CD8-positive, alpha-beta memory T cell (primary cell): ENCODE measurements around the gene CHST1. TPM values are rescaled to one million over a fixed set of nuclear protein-coding genes. Genes with fewer than 3 reads are reported as not detected.

Source experiments
- CTCF ChIA-PET: fragments of 350-600 bp; sonication (Branson Sonifier 250); formaldehyde crosslinking; loops from one replicate; lab custom pipeline; 2021; ENCODE audit warnings: antibody characterized with exemption; lab: Charles Lee
- POLR2A ChIA-PET: fragments of 350-600 bp; sonication (Branson Sonifier 250); formaldehyde crosslinking; loops from one replicate; lab custom pipeline; 2021; ENCODE audit warnings: antibody characterized with exemption; lab: Charles Lee
- DNase-seq, 5 donors: peaks; one replicate each; pipeline versions ENCODE4 v3.0.0 to v3.0.0-alpha.2; 2020 to 2022; ENCODE audit warnings: mixed read lengths in 1 of 5
- H3K27ac ChIP-seq: one replicate; pipeline ENCODE4 v1.7.0; 2013; ENCODE audit warnings: low read depth, mild to moderate bottlenecking, low read length, moderate library complexity
- H3K27me3 ChIP-seq: 2 replicates; pipeline ENCODE4 v1.7.0; 2013; ENCODE audit warnings: low read length, mild to moderate bottlenecking; ENCODE audit not compliant: insufficient read depth, poor library complexity, severe bottlenecking
- H3K36me3 ChIP-seq: 2 replicates; pipeline ENCODE4 v1.7.0; 2013; ENCODE audit warnings: mild to moderate bottlenecking, low read length, moderate library complexity; ENCODE audit not compliant: insufficient read depth
- H3K4me1 ChIP-seq: 2 replicates; pipeline ENCODE4 v1.7.0; 2013; ENCODE audit warnings: mild to moderate bottlenecking, low read length, moderate library complexity; ENCODE audit not compliant: insufficient read depth
- H3K4me3 ChIP-seq: 2 replicates; pipeline ENCODE4 v1.7.0; 2013; ENCODE audit warnings: mild to moderate bottlenecking, low read length
- H3K9me3 ChIP-seq: 2 replicates; pipeline ENCODE4 v1.7.0; 2013; ENCODE audit warnings: mild to moderate bottlenecking, low read length
- H3K27ac Mint-ChIP-seq, 8 donors: one replicate each; pipeline ENCODE4 v1.8.0; 2020 to 2021; ENCODE audit warnings: mixed read lengths in 8 of 8, mild to moderate bottlenecking in 6 of 8, inconsistent platforms in 3 of 8, moderate library complexity in 3 of 8
- H3K27me3 Mint-ChIP-seq, 2 donors: one replicate each; pipeline ENCODE4 v1.8.0; 2020 to 2021; ENCODE audit warnings: mixed read lengths in 2 of 2, mild to moderate bottlenecking in 1 of 2, moderate library complexity in 1 of 2
- H3K36me3 Mint-ChIP-seq, 3 donors: one replicate each; pipeline ENCODE4 v1.8.0; 2020 to 2021; ENCODE audit warnings: mixed read lengths in 3 of 3, inconsistent platforms in 1 of 3, mild to moderate bottlenecking in 1 of 3
- H3K4me1 Mint-ChIP-seq, 3 donors: one replicate each; pipeline ENCODE4 v1.8.0; 2020 to 2021; ENCODE audit warnings: mixed read lengths in 3 of 3, inconsistent platforms in 1 of 3, mild to moderate bottlenecking in 1 of 3
- H3K4me3 Mint-ChIP-seq, 7 donors: one replicate each; pipeline ENCODE4 v1.8.0; 2020 to 2021; ENCODE audit warnings: mixed read lengths in 7 of 7, mild to moderate bottlenecking in 6 of 7, moderate library complexity in 4 of 7, inconsistent platforms in 2 of 7
- H3K9me3 Mint-ChIP-seq, 5 donors: one replicate each; pipeline ENCODE4 v1.8.0; 2020 to 2022; ENCODE audit warnings: mixed read lengths in 5 of 5, mild to moderate bottlenecking in 3 of 5, moderate library complexity in 2 of 5, inconsistent platforms in 1 of 5
- polyA plus RNA-seq: library from polyadenylated mRNA; unstranded; fragments of 300-500 nt; fragmentation: Illumina TruSeq; gene quantifications from one replicate; pipeline ENCODE4 v1.2.3, GENCODE V29; 2021
- total RNA-seq, 2 experiments: library from RNA; stranded (reverse); gene quantifications; one replicate each; pipeline ENCODE4 v1.2.3, GENCODE V29; 2021

The CHST1 gene
- total and polyA plus RNA-seq, 3 experiments from 2014 or later = 0.80 to 0.94 TPM; not detected in 1

GRCh38 chr11:45641961-45642360 is 23.5 kb downstream of the CHST1 start:
- ChIA-PET POLR2A (no interaction called here), CTCF (no interaction called here)
- peak in 1 of 5 donors; percentile 8 for DNase-seq
- Mint-ChIP-seq H3K4me1 (peaks cover 0 to 4% (median 0%) of the 10 kb centered on the region in 3 donors), H3K27me3 (peaks cover 26 to 57% of the 10 kb centered on the region in 2 donors), H3K36me3 (peaks cover 0 to 4% (median 2%) of the 10 kb centered on the region in 3 donors), H3K4me3 (no peak overlapping the region), H3K27ac (no peak overlapping the region), H3K9me3 (peaks cover 0 to 10% (median 5%) of the 10 kb centered on the region in 5 donors)
- Histone ChIP-seq H3K4me1 (no peaks in the 10 kb centered on the region), H3K27ac (no peak overlapping the region), H3K9me3 (no peaks in the 10 kb centered on the region), H3K36me3 (no peaks in the 10 kb centered on the region), H3K4me3 (no peak overlapping the region), H3K27me3 (no peaks in the 10 kb centered on the region)

DNA sequence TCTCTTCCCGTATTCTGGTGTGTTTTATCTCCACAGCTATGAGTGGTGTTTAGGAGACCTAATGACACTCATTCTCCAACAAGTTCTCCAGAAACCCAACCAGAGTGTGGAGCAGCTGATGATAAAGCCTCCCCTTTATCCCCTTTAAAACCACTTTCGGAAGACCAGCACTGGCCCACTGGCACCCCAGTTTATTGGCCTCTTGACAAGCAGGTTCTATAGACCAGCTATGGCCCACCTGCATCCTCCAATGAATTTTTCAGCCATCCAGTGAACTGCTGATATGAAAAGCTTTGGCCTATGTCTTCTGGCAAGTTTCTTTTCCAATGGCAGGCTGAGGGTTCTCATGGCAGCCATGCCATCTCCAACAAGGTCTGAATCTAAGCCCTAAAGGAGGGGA is 27.4 kb downstream of the CHST1 start:
- no peak overlapping the region for H3K27ac Mint-ChIP-seq
- Histone ChIP-seq H3K9me3 (no peaks in the 10 kb centered on the region), H3K27ac (no peak overlapping the region), H3K36me3 (no peaks in the 10 kb centered on the region), H3K4me3 (no peak overlapping the region), H3K27me3 (no peaks in the 10 kb centered on the region), H3K4me1 (no peaks in the 10 kb centered on the region)
- H3K27me3 Mint-ChIP-seq = peaks cover 27 to 57% of the 10 kb centered on the region in 2 donors
- ChIA-PET POLR2A (no interaction called here), CTCF (interaction anchor here (1.2 kb wide), 1 partner anchor 23 kb away, joined by 3 read pairs; no protein-coding TSS in a partner anchor)
- H3K9me3 Mint-ChIP-seq = peaks cover 0 to 10% (median 5%) of the 10 kb centered on the region in 5 donors
- DNase-seq = no peak
- peaks cover 0 to 4% (median 4%) of the 10 kb centered on the region in 3 donors for H3K36me3 Mint-ChIP-seq
- no peak overlapping the region for H3K4me3 Mint-ChIP-seq
- H3K4me1 Mint-ChIP-seq = no peaks in the 10 kb centered on the region

- Mint-ChIP-seq H3K27ac (no peak overlapping the region), H3K4me1 (no peaks in the 10 kb centered on the region), H3K4me3 (no peak overlapping the region), H3K9me3 (peaks cover 0 to 10% (median 8%) of the 10 kb centered on the region in 5 donors), H3K36me3 (peaks cover 0 to 4% (median 4%) of the 10 kb centered on the region in 3 donors), H3K27me3 (peaks cover 22 to 59% of the 10 kb centered on the region in 2 donors)
- no peaks in the 10 kb centered on the region for H3K4me1 ChIP-seq
- H3K4me3 ChIP-seq = no peak overlapping the region
- H3K27ac ChIP-seq = no peak overlapping the region
- no peaks in the 10 kb centered on the region for H3K27me3 ChIP-seq
- no peaks in the 10 kb centered on the region for H3K36me3 ChIP-seq
- no peak for DNase-seq
- POLR2A ChIA-PET = no interaction called here
- H3K9me3 ChIP-seq = no peaks in the 10 kb centered on the region
- CTCF ChIA-PET = interaction anchor here (2.1 kb wide), 1 partner anchor 19 kb away, joined by 4 read pairs; no protein-coding TSS in a partner anchor
Measured at GRCh38 chr11:45635907-45636306, 29.5 kb downstream of the CHST1 start.

DNA sequence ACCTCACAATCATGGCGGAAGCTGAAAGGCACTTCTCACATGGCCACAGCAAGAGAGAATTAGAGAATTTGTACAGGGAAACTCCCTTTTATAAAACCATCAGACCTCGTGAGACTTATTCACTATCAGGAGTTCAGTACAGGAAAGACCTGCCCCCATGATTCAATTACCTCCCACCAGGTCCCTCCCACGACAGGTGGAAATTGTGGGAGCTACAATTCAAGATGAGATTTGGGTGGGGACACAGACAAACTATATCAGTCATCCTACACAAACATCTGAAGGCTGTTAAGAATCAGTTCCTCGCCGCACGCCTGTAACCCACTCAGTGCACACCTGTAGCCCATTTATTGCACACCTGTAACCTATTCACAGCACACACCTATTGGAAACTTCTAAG is 39.8 kb downstream of the CHST1 start:
- H3K4me1 Mint-ChIP-seq = no peaks in the 10 kb centered on the region
- no peak for DNase-seq
- no peaks in the 10 kb centered on the region for H3K4me1 ChIP-seq
- H3K36me3 Mint-ChIP-seq = no peaks in the 10 kb centered on the region
- no peaks in the 10 kb centered on the region for H3K9me3 ChIP-seq
- ChIA-PET CTCF (no interaction called here), POLR2A (no interaction called here)
- H3K4me3 ChIP-seq = no peak overlapping the region
- peaks cover 0 to 4% (median 3%) of the 10 kb centered on the region in 5 donors for H3K9me3 Mint-ChIP-seq
- peaks cover 24 to 72% of the 10 kb centered on the region in 2 donors for H3K27me3 Mint-ChIP-seq
- no peak overlapping the region for H3K27ac Mint-ChIP-seq
- H3K4me3 Mint-ChIP-seq = no peak overlapping the region
- H3K36me3 ChIP-seq = no peaks in the 10 kb centered on the region
- H3K27ac ChIP-seq = no peak overlapping the region
- H3K27me3 ChIP-seq = no peaks in the 10 kb centered on the region

DNA sequence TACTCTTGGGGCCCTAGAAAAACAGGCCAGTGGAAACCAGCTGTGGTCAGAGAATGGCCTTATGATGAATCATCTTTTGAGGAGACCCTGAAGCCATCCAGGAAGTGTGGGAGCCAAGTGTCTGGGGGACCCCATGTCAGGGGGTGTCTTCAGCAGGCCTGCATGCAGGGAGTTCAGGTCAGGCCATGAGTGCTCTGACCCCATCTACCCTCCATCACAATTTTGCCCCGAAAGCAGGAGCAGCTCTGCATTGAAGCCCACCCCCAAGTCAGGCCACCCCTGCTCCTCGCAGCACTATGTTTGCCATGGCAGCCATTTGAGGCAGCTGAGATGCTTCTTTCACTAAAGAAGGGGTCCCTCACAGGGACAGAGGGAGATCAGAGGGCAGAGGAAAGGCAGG is 41.3 kb downstream of the CHST1 start:
- CTCF ChIA-PET = no interaction called here
- Mint-ChIP-seq H3K9me3 (peaks cover 3 to 7% (median 4%) of the 10 kb centered on the region in 5 donors), H3K4me3 (no peak overlapping the region), H3K27me3 (peaks cover 28 to 69% of the 10 kb centered on the region in 2 donors), H3K36me3 (no peaks in the 10 kb centered on the region), H3K27ac (no peak overlapping the region), H3K4me1 (no peaks in the 10 kb centered on the region)
- H3K4me3 ChIP-seq = no peak overlapping the region
- no peaks in the 10 kb centered on the region for H3K36me3 ChIP-seq
- no peak for DNase-seq
- POLR2A ChIA-PET = interaction anchor here (0.5 kb wide), 1 partner anchor 20 kb away, joined by 5 read pairs; no protein-coding TSS in a partner anchor
- no peaks in the 10 kb centered on the region for H3K27me3 ChIP-seq
- H3K4me1 ChIP-seq = no peaks in the 10 kb centered on the region
- H3K27ac ChIP-seq = no peak overlapping the region
- no peaks in the 10 kb centered on the region for H3K9me3 ChIP-seq

DNA sequence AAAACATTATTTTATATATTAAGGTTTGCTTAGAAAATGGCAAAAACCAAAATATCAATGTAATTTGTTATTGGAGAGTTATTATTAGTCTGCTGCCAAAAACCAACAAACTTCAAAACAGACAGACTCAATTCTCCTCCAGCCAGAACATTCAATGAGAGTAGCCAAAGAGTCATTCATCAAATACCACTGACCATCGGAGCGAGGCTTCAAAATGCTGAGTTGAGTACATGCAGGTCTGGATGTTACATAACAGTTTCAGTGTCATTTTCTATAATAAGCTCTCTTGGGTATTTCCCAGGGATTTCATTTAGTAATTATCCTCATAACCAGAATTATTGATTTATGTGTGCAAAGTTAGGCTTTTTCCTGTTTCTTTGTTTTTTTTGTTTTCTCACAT is 42.6 kb downstream of the CHST1 start:
- Histone ChIP-seq H3K9me3 (no peaks in the 10 kb centered on the region), H3K4me1 (no peaks in the 10 kb centered on the region), H3K4me3 (no peak overlapping the region), H3K27me3 (no peaks in the 10 kb centered on the region), H3K36me3 (no peaks in the 10 kb centered on the region), H3K27ac (no peak overlapping the region)
- H3K4me3 Mint-ChIP-seq = no peak overlapping the region
- ChIA-PET POLR2A (no interaction called here), CTCF (no interaction called here)
- H3K4me1 Mint-ChIP-seq = no peaks in the 10 kb centered on the region
- peaks cover 3 to 7% (median 4%) of the 10 kb centered on the region in 5 donors for H3K9me3 Mint-ChIP-seq
- DNase-seq = no peak
- no peaks in the 10 kb centered on the region for H3K36me3 Mint-ChIP-seq
- peaks cover 23 to 67% of the 10 kb centered on the region in 2 donors for H3K27me3 Mint-ChIP-seq
- no peak overlapping the region for H3K27ac Mint-ChIP-seq

GRCh38 chr11:45622283-45622682 is 43.1 kb downstream of the CHST1 start:
- no peak overlapping the region for H3K4me3 Mint-ChIP-seq
- POLR2A ChIA-PET = no interaction called here
- no peaks in the 10 kb centered on the region for H3K27me3 ChIP-seq
- H3K4me1 Mint-ChIP-seq = no peaks in the 10 kb centered on the region
- DNase-seq = no peak
- no peaks in the 10 kb centered on the region for H3K36me3 ChIP-seq
- H3K9me3 ChIP-seq = no peaks in the 10 kb centered on the region
- peaks cover 3 to 7% (median 4%) of the 10 kb centered on the region in 5 donors for H3K9me3 Mint-ChIP-seq
- no peaks in the 10 kb centered on the region for H3K36me3 Mint-ChIP-seq
- CTCF ChIA-PET = no interaction called here
- H3K4me1 ChIP-seq = no peaks in the 10 kb centered on the region
- peaks cover 25 to 67% of the 10 kb centered on the region in 2 donors for H3K27me3 Mint-ChIP-seq
- H3K4me3 ChIP-seq = no peak overlapping the region
- no peak overlapping the region for H3K27ac ChIP-seq
- H3K27ac Mint-ChIP-seq = no peak overlapping the region

DNA sequence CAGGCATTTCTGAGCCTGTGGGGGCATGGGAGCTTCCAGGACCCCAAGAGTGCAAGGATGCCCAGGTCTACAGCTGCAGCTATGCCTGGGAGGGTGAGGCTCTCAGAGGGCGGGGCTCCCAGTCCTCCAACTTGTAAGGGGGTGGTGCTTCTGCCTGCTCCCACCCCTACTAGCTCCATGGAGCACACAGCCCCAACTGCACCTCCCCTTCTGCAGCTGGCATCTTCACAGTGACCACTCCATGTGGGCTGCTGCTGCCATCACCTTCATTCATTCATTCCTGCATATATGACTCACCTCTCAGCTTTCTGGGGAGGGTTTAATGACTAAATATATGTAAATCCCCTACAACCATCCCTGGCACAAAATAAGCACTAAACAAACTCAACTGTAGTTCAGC is 43.8 kb downstream of the CHST1 start:
- POLR2A ChIA-PET = no interaction called here
- Histone ChIP-seq H3K27ac (no peak overlapping the region), H3K36me3 (no peaks in the 10 kb centered on the region), H3K9me3 (no peaks in the 10 kb centered on the region), H3K4me3 (no peak overlapping the region), H3K27me3 (no peaks in the 10 kb centered on the region), H3K4me1 (no peaks in the 10 kb centered on the region)
- no peak for DNase-seq
- no peaks in the 10 kb centered on the region for H3K36me3 Mint-ChIP-seq
- H3K27ac Mint-ChIP-seq = no peak overlapping the region
- peaks cover 25 to 68% of the 10 kb centered on the region in 2 donors for H3K27me3 Mint-ChIP-seq
- H3K9me3 Mint-ChIP-seq = peaks cover 3 to 7% (median 4%) of the 10 kb centered on the region in 5 donors
- CTCF ChIA-PET = no interaction called here
- no peaks in the 10 kb centered on the region for H3K4me1 Mint-ChIP-seq
- H3K4me3 Mint-ChIP-seq = no peak overlapping the region
